Stomach smooth muscle (tissue), 2 donors: Measurements from ENCODE around the gene PRDM15.
A peak's percentile ranks its signal among the peaks of the same experiment; 100 is the strongest.

Experiments
- H3K27ac ChIP-seq: one replicate; pipeline ENCODE4 v1.7.0; 2013; ENCODE audit warnings: mild to moderate bottlenecking, low read length, inconsistent platforms
- H3K27me3 ChIP-seq, 2 donors: one replicate each; pipeline ENCODE4 v1.7.0; 2013; ENCODE audit warnings: low read length in 2 of 2; ENCODE audit not compliant: insufficient read depth in 2 of 2, control insufficient read depth in 1 of 2
- H3K36me3 ChIP-seq, 2 donors: one replicate each; pipeline ENCODE4 v1.7.0; 2013; ENCODE audit warnings: low read length in 2 of 2; ENCODE audit not compliant: control insufficient read depth in 2 of 2, insufficient read depth in 2 of 2
- H3K4me1 ChIP-seq: one replicate; pipeline ENCODE4 v1.7.0; 2013; ENCODE audit warnings: low read length; ENCODE audit not compliant: control insufficient read depth, insufficient read depth
- H3K4me3 ChIP-seq, 2 donors: one replicate each; pipeline ENCODE4 v1.7.0; 2013; ENCODE audit warnings: low read length in 2 of 2
- H3K9ac ChIP-seq, 2 donors: one replicate each; pipeline ENCODE4 v1.7.0; 2013; ENCODE audit warnings: low read length in 2 of 2, mild to moderate bottlenecking in 1 of 2
- H3K9me3 ChIP-seq, 2 donors: one replicate each; pipeline ENCODE4 v1.7.0; 2013; ENCODE audit warnings: low read length in 2 of 2; ENCODE audit not compliant: control insufficient read depth in 2 of 2
- donor health status: healthy.
- donor health status: Pancreatic carcinoma.

Gene PRDM15

DNA sequence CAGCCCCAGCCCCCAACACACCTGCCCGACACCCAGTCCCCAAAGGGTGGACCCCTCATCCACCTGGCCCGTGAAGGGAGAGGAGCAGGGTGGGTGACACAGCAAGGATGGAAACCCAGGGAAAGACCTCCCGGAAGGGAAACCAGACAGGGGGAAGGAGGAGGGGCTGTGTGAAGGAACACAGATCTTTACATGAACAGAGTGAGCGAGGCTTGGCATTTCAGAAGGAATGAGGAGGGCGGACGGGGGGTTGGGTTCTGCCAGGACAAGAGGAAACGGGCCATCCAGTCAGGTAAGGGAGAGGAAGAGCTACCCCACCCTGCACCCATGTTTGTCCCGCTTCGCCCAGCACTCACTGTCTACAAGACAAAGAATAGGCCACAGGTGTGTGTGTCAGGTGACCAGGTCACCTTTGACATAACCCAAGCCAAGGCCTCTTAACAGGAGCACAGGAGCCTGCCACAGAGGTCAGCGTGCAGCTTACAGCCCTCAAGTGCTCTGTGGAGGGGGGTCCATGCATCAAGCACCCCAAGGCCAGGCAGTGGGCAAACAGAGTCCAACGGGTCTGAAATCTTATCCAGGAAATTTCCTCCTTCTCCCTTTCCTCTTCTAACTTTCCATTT, 18.0 kb upstream of the PRDM15 start:
- Histone ChIP-seq H3K27ac (no peak overlapping the region), H3K9ac (no peak overlapping the region), H3K9me3 (no peaks in the 10 kb centered on the region), H3K36me3 (peaks cover 16 to 22% of the 10 kb centered on the region in 2 donors), H3K27me3 (no peaks in the 10 kb centered on the region), H3K4me3 (peak overlapping the region in 1 of 2 donors; percentile 44), H3K4me1 (peaks cover 5% of the 10 kb centered on the region)

DNA sequence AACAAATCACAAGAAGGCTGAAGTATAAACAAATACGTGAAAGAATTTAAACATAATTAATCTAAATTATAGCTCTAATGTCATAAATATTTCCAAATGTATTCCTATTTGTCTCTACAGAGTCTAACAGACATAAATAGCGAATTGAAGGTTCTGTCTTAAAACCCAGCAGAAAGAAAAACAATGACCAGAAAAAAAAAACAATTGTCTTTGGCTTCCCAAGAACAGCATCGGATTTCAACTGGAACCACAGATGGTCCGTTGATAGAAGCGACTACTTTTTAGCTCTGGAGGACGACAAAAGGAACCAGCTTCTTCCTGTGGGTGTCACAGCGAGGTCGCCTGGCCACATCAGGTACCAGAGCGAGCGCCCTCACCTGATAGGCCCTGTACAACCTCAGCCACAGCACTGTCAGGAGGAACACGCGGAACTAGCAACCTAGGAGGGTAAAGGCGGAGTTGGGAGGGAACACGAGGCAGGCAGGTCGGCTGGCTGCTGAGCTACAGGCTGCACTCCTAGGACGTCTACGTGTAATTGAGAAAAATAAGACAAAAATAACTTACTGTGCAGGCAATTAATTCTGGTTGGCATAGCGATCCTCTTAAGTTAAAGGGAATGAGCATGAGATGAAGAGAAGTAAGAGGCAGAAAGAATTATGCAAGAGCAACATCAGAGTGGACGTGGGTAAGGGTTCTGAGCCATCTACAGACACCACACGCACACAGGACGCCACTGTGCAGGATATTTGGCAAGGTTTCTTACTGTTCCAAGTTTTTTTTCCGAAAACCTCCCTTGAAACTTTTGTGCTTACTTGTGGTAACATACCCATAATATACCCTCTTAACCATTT, 16.7 kb upstream of the PRDM15 start:
- Histone ChIP-seq H3K27me3 (no peaks in the 10 kb centered on the region), H3K9ac (no peak overlapping the region), H3K9me3 (no peaks in the 10 kb centered on the region), H3K4me1 (peaks cover 5% of the 10 kb centered on the region), H3K4me3 (peak overlapping the region in 1 of 2 donors; percentile 40), H3K36me3 (peaks cover 14 to 19% of the 10 kb centered on the region in 2 donors), H3K27ac (no peak overlapping the region)

DNA sequence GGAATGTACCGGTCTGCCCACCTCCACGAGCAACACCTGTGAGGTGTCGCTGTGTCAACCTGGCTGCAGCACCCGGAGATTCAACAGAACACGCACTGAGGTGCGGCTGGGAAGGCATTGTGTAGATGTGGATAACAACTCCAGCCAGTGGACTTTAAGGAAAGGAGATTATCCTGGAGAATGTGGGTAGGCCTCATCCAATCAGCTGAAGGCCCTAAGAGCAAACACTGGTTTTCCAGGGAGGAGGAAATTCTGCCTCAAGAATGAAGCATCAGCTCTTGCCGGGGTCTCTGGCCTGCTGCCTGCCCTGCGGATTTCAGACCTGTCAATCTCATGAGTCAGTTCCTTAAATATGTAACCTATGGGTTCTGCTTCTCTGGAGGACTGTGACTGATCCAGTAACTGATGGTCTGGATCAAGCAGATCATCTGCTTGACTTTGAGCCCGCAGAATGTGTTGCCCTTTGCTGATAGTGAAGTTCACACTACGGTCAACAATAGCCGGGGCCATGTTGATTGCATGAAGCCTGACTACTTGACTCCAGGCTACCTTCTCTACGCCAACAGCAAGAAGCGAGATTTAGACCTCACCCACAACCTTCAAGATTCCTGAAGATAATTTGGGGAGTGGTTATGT, 15.9 kb upstream of the PRDM15 start:
- Histone ChIP-seq H3K9ac (no peak overlapping the region), H3K4me3 (no peak overlapping the region), H3K4me1 (peaks cover 5% of the 10 kb centered on the region), H3K27me3 (no peaks in the 10 kb centered on the region), H3K27ac (no peak overlapping the region), H3K36me3 (peaks cover 14 to 19% of the 10 kb centered on the region in 2 donors), H3K9me3 (no peaks in the 10 kb centered on the region)

DNA sequence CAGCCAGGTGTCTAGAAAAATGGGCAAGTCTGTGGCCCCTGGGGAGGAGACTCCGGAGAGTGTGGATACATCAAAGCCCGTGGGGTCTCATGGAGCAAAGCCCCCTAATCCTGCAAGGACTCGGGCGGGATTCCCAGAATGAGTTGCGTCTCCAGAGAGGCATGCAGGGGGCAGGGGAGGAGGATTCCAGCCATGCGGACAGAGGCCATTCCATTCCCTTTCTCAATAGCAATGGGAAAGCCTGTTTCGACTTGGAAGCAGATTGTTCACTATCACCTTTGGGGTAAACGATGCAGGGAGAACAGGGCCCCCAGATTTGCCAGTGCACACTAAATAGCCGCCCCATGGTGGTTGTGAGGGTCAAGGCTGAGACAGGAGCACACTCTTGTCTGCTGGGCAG, 15.4 kb upstream of the PRDM15 start:
- Histone ChIP-seq H3K36me3 (peaks cover 13 to 18% of the 10 kb centered on the region in 2 donors), H3K4me1 (peaks cover 5% of the 10 kb centered on the region), H3K9me3 (no peaks in the 10 kb centered on the region), H3K4me3 (no peak overlapping the region), H3K9ac (no peak overlapping the region), H3K27me3 (no peaks in the 10 kb centered on the region), H3K27ac (no peak overlapping the region)

DNA sequence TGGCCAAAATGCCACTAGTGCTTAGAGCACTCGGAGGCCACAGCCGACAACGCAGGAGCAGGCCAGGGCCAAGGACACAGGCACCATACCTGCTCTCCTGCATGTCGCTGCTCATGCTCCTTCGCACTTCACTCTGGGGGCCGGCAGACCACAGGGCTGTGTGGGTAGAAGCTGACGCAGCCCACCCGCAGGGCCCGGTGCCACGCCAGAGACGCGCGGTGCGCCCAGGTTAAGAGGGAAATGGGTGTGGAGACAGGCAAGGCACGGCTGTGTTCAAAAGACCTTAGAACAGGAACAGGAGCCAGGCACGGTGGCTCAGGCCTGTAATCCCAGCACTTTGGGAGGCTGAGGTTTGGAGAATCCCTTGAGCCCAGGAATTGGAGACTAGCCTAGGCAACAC, 13.6 kb upstream of the PRDM15 start:
- Histone ChIP-seq H3K36me3 (peaks cover 11 to 18% of the 10 kb centered on the region in 2 donors), H3K27me3 (no peaks in the 10 kb centered on the region), H3K27ac (no peak overlapping the region), H3K9me3 (no peaks in the 10 kb centered on the region), H3K4me1 (peaks cover 5% of the 10 kb centered on the region), H3K4me3 (no peak overlapping the region), H3K9ac (no peak overlapping the region)

DNA sequence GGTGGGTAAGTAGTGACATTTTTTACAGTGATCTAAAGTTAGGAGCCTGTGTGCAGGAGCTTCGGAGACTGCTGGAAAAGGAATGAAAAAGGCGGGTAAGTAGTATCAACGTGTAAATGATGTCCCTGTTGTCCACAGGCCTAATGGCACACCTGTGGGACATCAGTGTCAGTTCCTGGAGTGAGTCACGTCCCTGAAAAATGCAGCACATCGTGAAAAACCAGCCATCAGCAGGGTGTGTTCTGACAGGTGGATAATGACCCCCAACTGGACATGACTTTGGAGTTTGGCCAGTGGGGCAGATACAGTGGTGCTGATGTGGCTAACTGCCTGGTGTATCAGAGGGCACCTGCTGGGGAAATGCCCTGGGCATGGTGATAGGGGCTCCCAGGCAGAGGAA, 12.0 kb upstream of the PRDM15 start:
- no peak overlapping the region for H3K4me3 ChIP-seq
- peaks cover 11 to 18% of the 10 kb centered on the region in 2 donors for H3K36me3 ChIP-seq
- H3K9ac ChIP-seq = no peak overlapping the region
- no peaks in the 10 kb centered on the region for H3K9me3 ChIP-seq
- no peaks in the 10 kb centered on the region for H3K27me3 ChIP-seq
- H3K4me1 ChIP-seq = no peaks in the 10 kb centered on the region
- no peak overlapping the region for H3K27ac ChIP-seq

DNA sequence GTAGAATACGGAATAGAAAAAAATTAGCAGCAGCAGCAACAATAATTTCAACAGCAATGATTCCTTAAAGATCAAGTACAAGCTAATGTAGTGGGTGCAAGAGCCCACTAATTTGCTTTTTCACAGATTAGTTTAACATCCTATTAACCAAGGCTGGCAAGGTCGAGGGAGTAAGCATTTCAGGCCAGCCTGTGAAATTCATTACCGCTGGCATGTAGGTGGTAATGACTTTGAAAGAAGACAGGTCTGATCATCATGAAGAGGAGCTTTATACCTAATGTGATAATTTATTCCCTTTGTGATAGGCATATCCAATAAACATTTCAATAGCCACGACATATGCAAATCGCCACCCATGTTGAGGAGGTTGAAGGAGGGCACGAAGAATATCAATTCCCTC, 11.2 kb upstream of the PRDM15 start:
- H3K4me1 ChIP-seq = no peaks in the 10 kb centered on the region
- no peaks in the 10 kb centered on the region for H3K27me3 ChIP-seq
- H3K9ac ChIP-seq = no peak overlapping the region
- H3K4me3 ChIP-seq = no peak overlapping the region
- no peak overlapping the region for H3K27ac ChIP-seq
- H3K9me3 ChIP-seq = no peaks in the 10 kb centered on the region
- peaks cover 11 to 18% of the 10 kb centered on the region in 2 donors for H3K36me3 ChIP-seq

DNA sequence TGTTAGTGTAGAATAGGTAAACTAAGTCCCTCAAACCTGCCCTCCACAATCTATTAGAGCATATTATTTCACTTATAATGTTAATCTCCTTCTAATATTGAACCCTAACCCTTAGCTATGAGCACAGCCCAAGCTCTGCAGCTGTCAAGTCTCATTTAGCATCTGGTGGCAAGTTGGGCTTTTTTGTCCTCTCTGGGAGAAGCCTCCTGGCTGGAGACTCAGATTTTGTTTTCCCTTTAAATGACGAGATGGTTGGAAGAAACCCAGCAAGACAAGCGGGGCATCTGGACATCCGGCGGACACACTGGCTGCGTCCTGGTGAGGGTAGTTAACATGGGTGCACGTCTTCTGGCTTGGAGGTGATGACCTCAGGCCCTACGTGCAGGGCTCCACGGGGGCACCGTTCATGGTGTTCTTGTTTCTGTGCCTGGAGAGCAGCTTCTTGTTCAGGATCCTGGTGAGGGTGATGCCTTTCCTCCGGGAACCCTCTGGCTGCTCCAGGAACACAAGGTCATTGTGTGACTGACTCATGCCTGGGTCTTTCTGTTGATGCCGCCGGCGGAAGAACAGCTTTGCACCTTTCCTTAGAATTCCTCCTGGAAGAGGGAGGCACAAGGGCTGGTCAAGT, 9.7 kb upstream of the PRDM15 start:
- H3K9ac ChIP-seq = no peak overlapping the region
- H3K27ac ChIP-seq = no peak overlapping the region
- no peaks in the 10 kb centered on the region for H3K9me3 ChIP-seq
- H3K4me1 ChIP-seq = no peaks in the 10 kb centered on the region
- H3K4me3 ChIP-seq = no peak overlapping the region
- H3K36me3 ChIP-seq = peaks cover 6 to 12% of the 10 kb centered on the region in 2 donors
- H3K27me3 ChIP-seq = no peaks in the 10 kb centered on the region

DNA sequence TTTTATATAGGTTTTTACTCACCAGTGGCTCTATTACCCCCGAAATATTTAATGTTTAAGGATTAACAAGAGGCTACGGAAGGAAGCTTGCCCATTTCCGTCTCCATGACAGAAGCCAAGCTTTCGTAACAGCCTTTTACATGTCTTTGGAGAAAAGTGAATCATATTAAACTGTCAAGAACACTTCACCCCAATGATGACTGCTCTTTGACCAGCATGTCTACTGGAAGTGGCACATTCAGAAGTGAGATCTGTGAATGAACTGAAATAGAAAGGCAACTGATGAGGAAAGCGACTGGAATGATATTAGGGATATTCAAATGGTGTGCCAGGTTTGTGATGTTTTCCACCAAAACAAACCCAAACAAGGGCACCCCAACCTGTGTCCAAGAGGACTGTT, 8.5 kb upstream of the PRDM15 start:
- Histone ChIP-seq H3K4me3 (no peak overlapping the region), H3K4me1 (no peaks in the 10 kb centered on the region), H3K27me3 (no peaks in the 10 kb centered on the region), H3K9ac (no peak overlapping the region), H3K9me3 (no peaks in the 10 kb centered on the region), H3K27ac (no peak overlapping the region), H3K36me3 (peaks cover 6 to 12% of the 10 kb centered on the region in 2 donors)

DNA sequence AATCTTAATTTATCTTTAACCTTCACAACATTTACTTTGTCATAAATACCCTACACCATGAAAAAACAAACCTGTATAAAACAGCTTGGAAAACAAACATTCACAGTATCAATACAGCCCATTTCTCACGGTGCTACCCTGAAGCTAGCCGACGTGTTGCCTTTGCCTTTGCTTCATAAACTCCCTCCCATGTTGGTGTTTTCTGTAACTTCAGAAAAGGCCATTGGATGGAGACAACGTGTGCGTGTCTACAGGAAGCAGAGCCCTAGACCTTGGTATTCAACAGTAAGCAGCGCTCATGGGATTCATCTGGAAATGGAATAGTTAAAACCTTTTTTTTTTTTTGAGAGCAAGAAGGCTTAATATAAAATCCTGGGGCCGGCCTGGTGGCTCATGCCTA, 7.2 kb upstream of the PRDM15 start:
- Histone ChIP-seq H3K27ac (no peak overlapping the region), H3K4me1 (no peaks in the 10 kb centered on the region), H3K9ac (no peak overlapping the region), H3K9me3 (no peaks in the 10 kb centered on the region), H3K36me3 (peaks cover 0 to 7% of the 10 kb centered on the region in 2 donors), H3K27me3 (no peaks in the 10 kb centered on the region), H3K4me3 (no peak overlapping the region)
